Measurements from ENCODE around the gene IL16.

Gene IL16

GRCh38 chr15:81349271-81349670 is 152.6 kb downstream of the IL16 start:
- Histone ChIP-seq H3K9me3 (no peaks in the 10 kb centered on the region), H3K27me3 (no peaks in the 10 kb centered on the region), H3K27ac (no peak overlapping the region), H3K36me3 (peaks cover 5% of the 10 kb centered on the region), H3K4me1 (ENCODE audit: control insufficient read depth in 1 of 2, insufficient read depth in 1 of 2, low read depth in 1 of 2, low read length in 1 of 2) (no peaks in the 10 kb centered on the region), H3K4me3 (ENCODE audit: low read depth in 1 of 2, low read length in 1 of 2) (no peak overlapping the region)
- no peak for TF ChIP-seq CTCF (IDR thresholded peaks at IDR 0.05)

GRCh38 chr15:81351651-81352050 is 155.0 kb downstream of the IL16 start:
- Histone ChIP-seq H3K4me3 (ENCODE audit: low read depth in 1 of 2, low read length in 1 of 2) (no peak overlapping the region), H3K27ac (no peak overlapping the region), H3K9me3 (no peaks in the 10 kb centered on the region), H3K27me3 (no peaks in the 10 kb centered on the region), H3K4me1 (ENCODE audit: control insufficient read depth in 1 of 2, insufficient read depth in 1 of 2, low read depth in 1 of 2, low read length in 1 of 2) (no peaks in the 10 kb centered on the region), H3K36me3 (peaks cover 9% of the 10 kb centered on the region)
- TF ChIP-seq CTCF (IDR thresholded peaks at IDR 0.05): no peak

GRCh38 chr15:81356252-81356651 is 159.6 kb downstream of the IL16 start:
- Histone ChIP-seq H3K36me3 (peaks cover 9% of the 10 kb centered on the region), H3K4me1 (ENCODE audit: control insufficient read depth in 1 of 2, insufficient read depth in 1 of 2, low read depth in 1 of 2, low read length in 1 of 2) (no peaks in the 10 kb centered on the region), H3K27ac (no peak overlapping the region), H3K9me3 (no peaks in the 10 kb centered on the region), H3K27me3 (no peaks in the 10 kb centered on the region), H3K4me3 (ENCODE audit: low read depth in 1 of 2, low read length in 1 of 2) (no peak overlapping the region)
- no peak for TF ChIP-seq CTCF (IDR thresholded peaks at IDR 0.05)

- no peak overlapping the region for H3K4me3 ChIP-seq (ENCODE audit: low read depth in 1 of 2, low read length in 1 of 2)
- H3K27me3 ChIP-seq: no peaks in the 10 kb centered on the region
- no peaks in the 10 kb centered on the region for H3K9me3 ChIP-seq
- no peak overlapping the region for H3K27ac ChIP-seq
- H3K4me1 ChIP-seq (ENCODE audit: control insufficient read depth in 1 of 2, insufficient read depth in 1 of 2, low read depth in 1 of 2, low read length in 1 of 2): no peaks in the 10 kb centered on the region
- TF ChIP-seq CTCF (IDR thresholded peaks at IDR 0.05): no peak
- peaks cover 11% of the 10 kb centered on the region for H3K36me3 ChIP-seq
These were observed 160.6 kb downstream of the IL16 start for GRCh38 chr15:81357180-81357686.

GRCh38 chr15:81358248-81358647 is 161.6 kb downstream of the IL16 start:
- Histone ChIP-seq H3K27ac (no peak overlapping the region), H3K27me3 (no peaks in the 10 kb centered on the region), H3K4me1 (ENCODE audit: control insufficient read depth in 1 of 2, insufficient read depth in 1 of 2, low read depth in 1 of 2, low read length in 1 of 2) (no peaks in the 10 kb centered on the region), H3K36me3 (peaks cover 21% of the 10 kb centered on the region), H3K4me3 (ENCODE audit: low read depth in 1 of 2, low read length in 1 of 2) (no peak overlapping the region), H3K9me3 (no peaks in the 10 kb centered on the region)
- TF ChIP-seq CTCF (IDR thresholded peaks at IDR 0.05): no peak

GRCh38 chr15:81360491-81360890 is 163.8 kb downstream of the IL16 start:
- no peaks in the 10 kb centered on the region for H3K9me3 ChIP-seq
- no peak overlapping the region for H3K27ac ChIP-seq
- no peaks in the 10 kb centered on the region for H3K27me3 ChIP-seq
- no peak overlapping the region for H3K4me3 ChIP-seq (ENCODE audit: low read depth in 1 of 2, low read length in 1 of 2)
- TF ChIP-seq CTCF (IDR thresholded peaks at IDR 0.05): no peak
- H3K4me1 ChIP-seq (ENCODE audit: control insufficient read depth in 1 of 2, insufficient read depth in 1 of 2, low read depth in 1 of 2, low read length in 1 of 2): no peaks in the 10 kb centered on the region
- H3K36me3 ChIP-seq: peaks cover 27% of the 10 kb centered on the region

Data from neutrophil (primary cell).